GM08714 (cell line): Measurements from ENCODE around the gene KLHDC4.
"Not testable (repeated sequence)": the region's sequence is repeated elsewhere in the genome, so short reads cannot be mapped to it uniquely, and the experiment has no call there.

Experiments used
- H3K4me3 ChIP-seq: fragments of 200-500 bp; sonication (Bioruptor generic); 2 replicates; pipeline ENCODE4 v1.5.1; 2014; ENCODE audit warnings: mild to moderate bottlenecking, low read length, inconsistent platforms
- ZNF274 ChIP-seq: IDR thresholded peaks from 2 replicates; pipeline ENCODE4 v1.6.1; 2012; ENCODE audit warnings: mild to moderate bottlenecking, low read depth, low read length

The KLHDC4 gene

GRCh38 chr16:87723226-87723623, 42.6 kb downstream of the KLHDC4 start:
- no peak overlapping the region for H3K4me3 ChIP-seq

DNA sequence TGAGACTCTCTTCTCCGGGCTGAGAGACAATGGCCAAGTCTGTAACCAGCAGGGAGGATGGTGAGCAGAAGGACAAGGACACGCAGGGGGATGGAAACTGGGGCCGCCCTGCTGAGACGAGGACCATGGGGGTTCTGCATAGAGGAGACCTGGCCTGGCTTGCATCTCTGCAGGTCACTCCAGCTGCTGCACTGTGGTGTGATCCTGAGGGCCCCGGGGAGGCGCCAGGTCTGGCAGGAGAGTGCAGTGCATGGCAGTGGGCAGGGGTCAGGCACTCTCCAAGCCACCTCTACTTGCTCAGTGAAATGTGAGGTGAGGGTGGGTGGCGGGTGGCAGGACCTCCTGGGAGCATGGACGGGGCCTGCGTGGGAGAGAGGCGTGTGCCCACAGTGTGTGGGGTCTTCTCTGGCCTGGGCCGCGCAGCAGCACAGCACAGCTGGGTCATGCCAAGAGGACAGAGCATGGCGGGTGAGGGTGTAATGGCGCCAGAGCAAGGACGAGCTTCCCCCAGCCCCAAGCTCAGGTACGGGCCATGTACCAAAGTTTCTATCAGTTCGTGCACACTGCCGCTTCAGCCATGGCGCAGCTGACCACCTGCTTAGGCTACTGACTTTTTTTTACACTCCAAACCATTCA, 43.1 kb downstream of the KLHDC4 start:
- no peak overlapping the region for H3K4me3 ChIP-seq
- TF ChIP-seq ZNF274 = no peak

More at GRCh38 chr16:87723226-87723623, 42.6 kb downstream of the KLHDC4 start:
- no peak for TF ChIP-seq ZNF274

DNA sequence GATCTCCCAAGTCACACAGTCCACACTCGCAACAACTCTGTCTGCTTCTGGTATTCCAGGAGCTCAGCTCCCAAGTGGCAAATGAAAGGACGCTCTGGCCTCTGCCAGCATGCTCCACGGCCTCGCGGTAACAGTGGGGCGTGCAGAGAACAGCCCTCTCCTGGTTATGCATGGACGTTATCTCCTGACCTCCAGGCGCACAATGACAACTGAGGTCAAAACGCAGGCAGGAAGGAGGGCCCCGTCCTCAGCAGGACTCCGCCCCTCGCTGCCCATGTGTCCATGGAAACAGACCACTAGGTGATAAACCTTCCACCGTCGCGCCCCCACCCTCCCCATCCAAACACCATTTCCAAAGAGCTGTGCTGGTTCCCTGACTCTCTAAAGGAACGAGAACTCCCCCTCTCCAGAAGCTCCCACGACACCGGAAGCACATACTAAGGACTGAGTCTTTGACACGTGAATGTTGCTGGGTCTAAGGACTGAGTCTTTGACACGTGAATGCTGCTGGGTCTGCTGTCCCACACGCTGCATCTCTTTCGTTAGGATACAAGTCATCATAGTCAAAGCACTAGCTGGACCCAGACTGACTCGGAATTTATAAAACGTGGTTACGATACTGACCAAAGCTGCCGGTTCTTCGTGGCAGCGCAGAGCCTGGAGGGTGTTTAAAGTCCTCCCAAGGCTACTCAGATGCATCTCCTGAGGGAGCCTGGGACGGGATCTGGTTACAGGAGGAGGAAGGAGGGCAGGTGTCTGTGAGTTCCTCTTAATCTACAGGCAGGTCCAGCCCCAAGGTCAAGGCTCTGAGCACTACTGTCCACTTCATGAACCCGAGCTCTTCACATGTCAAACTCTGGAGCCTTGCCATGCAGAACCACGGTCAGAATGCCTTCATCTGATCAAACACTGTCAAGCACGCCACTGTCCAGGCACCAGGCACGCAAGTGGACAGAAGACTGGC, 43.9 kb downstream of the KLHDC4 start:
- H3K4me3 ChIP-seq = no peak overlapping the region
- no peak for TF ChIP-seq ZNF274

DNA sequence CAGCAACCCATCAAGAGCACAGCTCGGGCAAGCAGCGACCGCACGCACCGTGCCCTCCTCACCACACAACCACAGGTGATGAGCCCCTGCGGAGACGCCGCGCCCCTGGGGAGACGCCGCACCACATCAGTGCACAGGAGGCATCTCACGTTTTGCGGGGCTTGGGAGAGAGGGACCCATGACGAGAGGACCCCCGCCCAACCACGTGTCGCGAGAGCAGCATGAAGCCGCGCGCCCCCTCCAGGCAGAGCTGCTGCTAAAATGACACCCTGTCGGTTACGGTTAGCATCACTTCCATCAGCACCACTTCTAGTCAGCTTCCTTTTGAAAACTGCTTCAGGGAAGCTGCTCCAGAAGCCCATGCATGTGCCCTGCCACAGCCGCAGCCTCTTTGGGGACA, 45.3 kb downstream of the KLHDC4 start:
- no peak overlapping the region for H3K4me3 ChIP-seq
- TF ChIP-seq ZNF274 = no peak

DNA sequence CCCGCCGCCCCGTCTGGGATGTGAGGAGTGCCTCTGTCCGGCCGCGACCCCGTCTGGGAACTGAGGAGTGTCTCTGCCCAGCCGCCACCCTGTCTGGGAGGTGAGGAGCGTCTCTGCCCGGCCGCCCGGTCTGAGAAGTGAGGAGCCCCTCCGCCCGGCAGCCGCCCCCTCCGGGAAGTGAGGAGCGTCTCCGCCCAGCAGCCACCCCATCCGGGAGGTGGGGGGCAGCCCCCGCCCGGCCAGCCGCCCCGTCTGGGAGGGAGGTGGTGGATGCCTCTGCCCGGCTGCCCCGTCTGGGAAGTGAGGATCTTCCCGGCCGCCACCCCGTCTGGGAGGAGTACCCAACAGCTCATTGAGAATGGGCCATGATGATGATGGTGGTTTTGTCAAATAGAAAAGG, 47.0 kb downstream of the KLHDC4 start:
- not testable (repeated sequence) for H3K4me3 ChIP-seq

- no peak overlapping the region for H3K4me3 ChIP-seq
- no peak for TF ChIP-seq ZNF274
Measured at GRCh38 chr16:87715658-87716057, 50.1 kb downstream of the KLHDC4 start.

- TF ChIP-seq ZNF274 = no peak
- H3K4me3 ChIP-seq = no peak overlapping the region
Measured at GRCh38 chr16:87715231-87715630, 50.6 kb downstream of the KLHDC4 start.

- no peak overlapping the region for H3K4me3 ChIP-seq
- TF ChIP-seq ZNF274 = no peak
Measured at GRCh38 chr16:87713451-87714229, 52.1 kb downstream of the KLHDC4 start.

DNA sequence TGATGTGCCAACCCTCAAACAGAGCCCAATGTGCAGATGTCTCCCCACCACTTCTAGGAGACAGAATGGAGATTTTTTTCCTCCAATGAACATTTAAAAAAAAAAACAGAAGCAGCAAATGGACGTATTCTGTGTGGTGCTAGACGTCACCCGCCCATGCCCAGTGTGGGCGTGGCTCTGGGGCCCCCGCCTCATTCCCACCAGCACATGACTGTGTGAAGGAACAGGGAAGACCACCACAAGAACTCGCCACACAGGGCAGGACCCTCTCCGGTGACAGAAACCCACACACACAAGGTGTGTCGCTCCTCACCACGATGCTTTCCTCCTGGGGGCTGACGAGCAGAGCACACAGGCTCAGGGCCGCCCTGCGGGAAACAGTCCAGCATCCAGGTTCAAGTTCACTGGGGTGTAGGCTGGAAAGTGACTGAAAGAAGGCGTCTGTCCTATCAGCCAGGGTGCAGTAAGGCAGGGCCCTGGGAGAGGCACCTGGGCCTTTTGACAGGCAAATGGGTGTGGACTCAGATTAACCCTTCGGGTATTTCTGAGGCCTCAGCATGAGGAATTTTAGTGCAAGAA, 53.5 kb downstream of the KLHDC4 start:
- TF ChIP-seq ZNF274 = no peak
- H3K4me3 ChIP-seq = no peak overlapping the region

- no peak for TF ChIP-seq ZNF274
- H3K4me3 ChIP-seq = no peak overlapping the region
Measured at GRCh38 chr16:87710887-87711286, 54.9 kb downstream of the KLHDC4 start.

- TF ChIP-seq ZNF274 = no peak
- H3K4me3 ChIP-seq = no peak overlapping the region
Measured at GRCh38 chr16:87709677-87710076, 56.1 kb downstream of the KLHDC4 start.

GRCh38 chr16:87708881-87709638, 56.7 kb downstream of the KLHDC4 start:
- no peak for TF ChIP-seq ZNF274
- no peak overlapping the region for H3K4me3 ChIP-seq
